IMR-90 (cell line): Measurements from ENCODE around the gene RIMS1. TPM values are rescaled to one million over a fixed set of nuclear protein-coding genes. Genes with fewer than 3 reads are reported as not detected.

Experiments used
- ATAC-seq: fragments of 200-7000 bp; cut with Tn5 transposase; 2 replicates; pipeline ENCODE4 v1.9.1; 2020; ENCODE audit warnings: low read depth, mild to moderate bottlenecking, moderate library complexity
- BruUV-seq: library from RNA; stranded (reverse); fragments of 400-500 nt; replicated peaks from 2 replicates; lab custom pipeline; 2021; lab: Mats Ljungman, UMichigan
- CTCF ChIA-PET: fragments of 300-600 bp; formaldehyde crosslinking; extraction: SDS; loops from one replicate; lab custom pipeline; 2021; ENCODE audit warnings: antibody characterized with exemption; lab: Yijun Ruan, JAX
- POLR2A ChIA-PET: fragments of 300-600 bp; sonication (Branson Sonifier 250); formaldehyde crosslinking; loops from one replicate; lab custom pipeline; 2022; ENCODE audit warnings: antibody characterized with exemption; ENCODE audit not compliant: unreplicated experiment; lab: Charles Lee
- DNase-seq: peaks from one replicate; pipeline ENCODE4 v3.0.0; 2013
- H2AFZ ChIP-seq: replicated peaks from 2 replicates; pipeline ENCODE3; 2013; ENCODE audit warnings: low read length, mild to moderate bottlenecking; ENCODE audit not compliant: poor library complexity
- H2AK5ac ChIP-seq: 2 replicates; pipeline ENCODE4 v1.6.1; 2013; ENCODE audit warnings: low read depth, low read length, inconsistent platforms
- H2AK9ac ChIP-seq: replicated peaks from 2 replicates; pipeline ENCODE3; 2013; ENCODE audit warnings: mild to moderate bottlenecking, low read depth, low read length, moderate library complexity; ENCODE audit not compliant: poor library complexity
- H2BK120ac ChIP-seq: 2 replicates; pipeline ENCODE4 v1.6.1; 2013; ENCODE audit warnings: low read depth, low read length, inconsistent platforms
- H2BK15ac ChIP-seq: 3 replicates; pipeline ENCODE4 v1.6.1; 2013; ENCODE audit warnings: low read depth, low read length, inconsistent platforms
- H2BK20ac ChIP-seq: 2 replicates; pipeline ENCODE4 v1.6.1; 2013; ENCODE audit warnings: low read depth, mild to moderate bottlenecking, inconsistent platforms, low read length, moderate library complexity
- H2BK5ac ChIP-seq: 2 replicates; pipeline ENCODE4 v1.6.1; 2013; ENCODE audit warnings: mild to moderate bottlenecking, low read depth, low read length, inconsistent platforms; ENCODE audit not compliant: poor library complexity, severe bottlenecking
- H3K14ac ChIP-seq: replicated peaks from 2 replicates; pipeline ENCODE4 v1.6.1; 2013; ENCODE audit warnings: low read depth, low read length, inconsistent platforms
- H3K18ac ChIP-seq: 2 replicates; pipeline ENCODE4 v1.6.1; 2013; ENCODE audit warnings: low read depth, low read length, control low read depth
- H3K23ac ChIP-seq: 2 replicates; pipeline ENCODE4 v1.6.1; 2013; ENCODE audit warnings: low read depth, low read length, inconsistent platforms
- H3K27ac ChIP-seq: 2 replicates; pipeline ENCODE4 v1.5.1; 2013; ENCODE audit warnings: mild to moderate bottlenecking, control low read depth, low read length; ENCODE audit not compliant: insufficient read depth
- H3K27me3 ChIP-seq: 2 replicates; pipeline ENCODE4 v1.6.1; 2013; ENCODE audit warnings: low read length; ENCODE audit not compliant: control insufficient read depth, insufficient read depth
- H3K36me3 ChIP-seq: 2 replicates; pipeline ENCODE4 v1.6.1; 2013; ENCODE audit warnings: low read length, mixed read lengths; ENCODE audit not compliant: control insufficient read depth, insufficient read depth
- H3K4ac ChIP-seq: 2 replicates; pipeline ENCODE4 v1.6.1; 2013; ENCODE audit warnings: low read depth, low read length, inconsistent platforms
- H3K4me1 ChIP-seq: 2 replicates; pipeline ENCODE4 v1.6.1; 2013; ENCODE audit warnings: low read length, mixed read lengths; ENCODE audit not compliant: control insufficient read depth, insufficient read depth
- H3K4me2 ChIP-seq: 2 replicates; pipeline ENCODE4 v1.6.1; 2013; ENCODE audit warnings: low read depth, mild to moderate bottlenecking, control low read depth, low read length, moderate library complexity
- H3K4me3 ChIP-seq: 2 replicates; pipeline ENCODE4 v1.5.1; 2013; ENCODE audit warnings: low read depth, mild to moderate bottlenecking, control low read depth, low read length, moderate library complexity; ENCODE audit not compliant: insufficient read depth
- H3K56ac ChIP-seq: 2 replicates; pipeline ENCODE4 v1.6.1; 2013; ENCODE audit warnings: low read length, inconsistent platforms; ENCODE audit not compliant: insufficient read depth; ENCODE audit errors: extremely low read depth
- H3K79me1 ChIP-seq, 2 experiments: 2 replicates each; pipeline ENCODE4 v1.6.1; 2013; ENCODE audit warnings: low read length in 2 of 2, inconsistent platforms in 1 of 2, low read depth in 1 of 2
- H3K9ac ChIP-seq: 2 replicates; pipeline ENCODE4 v1.6.1; 2013; ENCODE audit warnings: low read depth, low read length, control low read depth
- H3K9me1 ChIP-seq: 2 replicates; pipeline ENCODE4 v1.6.1; 2013; ENCODE audit warnings: low read length, inconsistent platforms; ENCODE audit not compliant: insufficient read depth
- H3K9me3 ChIP-seq: 2 replicates; pipeline ENCODE4 v1.6.1; 2013; ENCODE audit warnings: low read length; ENCODE audit not compliant: control insufficient read depth, insufficient read depth
- H4K20me1 ChIP-seq: 2 replicates; pipeline ENCODE4 v1.6.1; 2013; ENCODE audit warnings: low read length, inconsistent platforms; ENCODE audit not compliant: insufficient read depth
- H4K5ac ChIP-seq: 2 replicates; pipeline ENCODE4 v1.6.1; 2013; ENCODE audit warnings: mild to moderate bottlenecking, low read depth, low read length, control low read depth
- H4K8ac ChIP-seq, 2 experiments: 2 replicates each; pipeline ENCODE4 v1.6.1; 2013; ENCODE audit warnings: low read depth in 2 of 2, low read length in 2 of 2, control low read depth in 1 of 2, inconsistent platforms in 1 of 2
- H4K91ac ChIP-seq: 2 replicates; pipeline ENCODE4 v1.6.1; 2013; ENCODE audit warnings: low read depth, low read length, inconsistent platforms; ENCODE audit not compliant: insufficient read depth
- BHLHE40 ChIP-seq: fragments of 150-350 bp; IDR thresholded peaks from 2 replicates; pipeline ENCODE4 v1.6.1; 2016; ENCODE audit warnings: mild to moderate bottlenecking, low read depth, low read length
- CEBPB ChIP-seq: IDR thresholded peaks from 2 replicates; pipeline ENCODE4 v1.6.1; 2012; ENCODE audit warnings: low read depth, low read length, improper control_type of control experiment
- CHD1 ChIP-seq: IDR thresholded peaks from 2 replicates; pipeline ENCODE4 v1.6.1; 2012; ENCODE audit warnings: low read depth, low read length, improper control_type of control experiment
- FOS ChIP-seq: fragments of 150-350 bp; IDR thresholded peaks from 2 replicates; pipeline ENCODE4 v1.6.1; 2016; ENCODE audit warnings: low read depth, low read length
- MAFK ChIP-seq: IDR thresholded peaks from 2 replicates; pipeline ENCODE4 v1.6.1; 2012; ENCODE audit warnings: low read depth, low read length, improper control_type of control experiment
- MAZ ChIP-seq: IDR thresholded peaks from 2 replicates; pipeline ENCODE4 v1.6.1; 2012; ENCODE audit warnings: low read depth, mild to moderate bottlenecking, low read length, improper control_type of control experiment, moderate library complexity, borderline replicate concordance
- MXI1 ChIP-seq: IDR thresholded peaks from 2 replicates; pipeline ENCODE4 v1.6.1; 2012; ENCODE audit warnings: low read depth, mild to moderate bottlenecking, low read length, moderate library complexity, borderline replicate concordance
- NFE2L2 ChIP-seq: fragments of 150-350 bp; IDR thresholded peaks from 2 replicates; pipeline ENCODE4 v1.6.1; 2016; ENCODE audit warnings: low read depth, mild to moderate bottlenecking, low read length
- POLR2A ChIP-seq: IDR thresholded peaks from 2 replicates; pipeline ENCODE4 v1.6.1; 2012; ENCODE audit warnings: mild to moderate bottlenecking, low read depth, low read length
- RAD21 ChIP-seq: IDR thresholded peaks from 2 replicates; pipeline ENCODE4 v1.6.1; 2012; ENCODE audit warnings: low read length, improper control_type of control experiment
- RCOR1 ChIP-seq: IDR thresholded peaks from 2 replicates; pipeline ENCODE4 v1.6.1; 2012; ENCODE audit warnings: mild to moderate bottlenecking, low read length, improper control_type of control experiment; ENCODE audit not compliant: insufficient replicate concordance
- RFX5 ChIP-seq: IDR thresholded peaks from 2 replicates; pipeline ENCODE4 v1.8.0; 2012; ENCODE audit warnings: low read depth, mild to moderate bottlenecking, low read length, moderate library complexity
- SMC3 ChIP-seq: fragments of 150-350 bp; IDR thresholded peaks from 2 replicates; pipeline ENCODE4 v1.6.1; 2016; ENCODE audit warnings: low read depth, mild to moderate bottlenecking, antibody characterized with exemption, low read length, moderate library complexity
- WGBS, 2 experiments: methylation state at CpG; one replicate each; pipeline versions ENCODE4 v1.1.5 to v1.1.7; 2013; ENCODE audit warnings: missing lambda C conversion rate in 2 of 2; ENCODE audit not compliant: insufficient read length in 1 of 2; ENCODE audit errors: extremely low coverage in 2 of 2; 5-methylcytosine and 5-hydroxymethylcytosine counted together
- dilution Hi-C: fragments of 300-500 bp; cut with HindIII; formaldehyde crosslinking; loops from one replicate; pipeline ENCODE4 v1.14.3; 2018; ENCODE audit warnings: low sequenced_read_pairs; ENCODE audit not compliant: unreplicated experiment
- in situ Hi-C: fragments of 300-500 bp; cut with MboI; formaldehyde crosslinking; loops from 3 replicates; pipeline ENCODE4 v1.14.3; 2019; ENCODE audit warnings: low sequenced_read_pairs, inconsistent platforms, mixed read lengths
- intact Hi-C: fragments of 100-400 bp; cut with micrococcal nuclease; formaldehyde crosslinking; loops from 2 replicates; pipeline ENCODE4 v1.10.0; 2022
- polyA plus RNA-seq, 3 experiments: library from polyadenylated mRNA; depleted of rRNA; stranded (reverse); fragments of >200 nt; gene quantifications; 2 replicates each; pipeline ENCODE4 v1.2.3, GENCODE V29; 2012; ENCODE audit warnings: low replicate concordance in 1 of 3
- total RNA-seq: library from RNA; depleted of rRNA; stranded (reverse); fragments of >200 nt; gene quantifications from 2 replicates; pipeline ENCODE4 v1.2.3, GENCODE V29; 2012
- TF ChIP-seq, protein P1 (sequence below): fragments of 150-350 bp; IDR thresholded peaks from 2 replicates; pipeline ENCODE4 v1.6.1; 2017; ENCODE audit warnings: mild to moderate bottlenecking, antibody characterized with exemption, low read length, low read depth
- TF ChIP-seq, protein P2 (sequence below): fragments of 150-350 bp; IDR thresholded peaks from 2 replicates; pipeline ENCODE4 v1.6.1; 2016; ENCODE audit warnings: low read depth, mild to moderate bottlenecking, low read length, moderate library complexity, borderline replicate concordance
- TF ChIP-seq, protein P3 (sequence below): conservative IDR thresholded peaks from 2 replicates; pipeline ENCODE4 v1.5.1; 2012; ENCODE audit warnings: mild to moderate bottlenecking, low read depth, low read length, improper control_type of control experiment

Gene RIMS1
- total and polyA plus RNA-seq, 2 of the 4 experiments (the other 2 are of a cell fraction): 0.44 to 3.8 TPM

DNA sequence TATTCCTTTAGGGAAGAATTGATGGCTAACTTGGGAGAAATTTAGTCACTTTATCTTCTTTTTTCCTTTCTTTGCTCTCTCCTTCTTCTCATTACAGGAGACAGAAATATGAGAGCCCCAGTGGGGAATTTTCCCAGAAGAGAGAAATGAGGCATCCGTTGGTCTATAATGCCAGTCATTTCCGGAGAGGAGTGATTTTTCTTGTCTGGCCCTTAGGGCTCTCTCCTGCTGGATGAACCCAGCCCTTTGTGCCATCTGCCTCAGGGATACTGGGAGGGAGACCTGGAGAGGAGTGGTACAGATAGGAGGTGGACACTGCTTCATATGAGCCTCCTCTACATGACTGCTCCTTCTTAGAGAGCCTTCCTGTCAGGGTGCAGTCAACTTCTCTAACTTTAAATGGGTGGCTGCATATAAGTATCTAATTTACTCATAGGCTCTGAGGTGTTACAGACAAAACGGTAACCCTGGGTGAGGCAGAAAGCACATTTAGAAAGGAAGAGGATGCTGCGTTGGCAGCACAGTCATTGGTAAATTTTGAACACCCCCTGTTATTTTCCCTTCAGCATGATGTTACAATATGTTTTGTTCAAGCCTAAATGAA, 21.9 kb downstream of the RIMS1 start:
- TF ChIP-seq FOS (no peak), RFX5 (no peak), MAFK (no peak), RCOR1 (no peak), POLR2A (no peak), CHD1 (no peak), RAD21 (no peak), BHLHE40 (no peak), MXI1 (no peak), NFE2L2 (no peak), SMC3 (no peak), CEBPB (no peak), MAZ (no peak)
- TF ChIP-seq, protein P1, sequence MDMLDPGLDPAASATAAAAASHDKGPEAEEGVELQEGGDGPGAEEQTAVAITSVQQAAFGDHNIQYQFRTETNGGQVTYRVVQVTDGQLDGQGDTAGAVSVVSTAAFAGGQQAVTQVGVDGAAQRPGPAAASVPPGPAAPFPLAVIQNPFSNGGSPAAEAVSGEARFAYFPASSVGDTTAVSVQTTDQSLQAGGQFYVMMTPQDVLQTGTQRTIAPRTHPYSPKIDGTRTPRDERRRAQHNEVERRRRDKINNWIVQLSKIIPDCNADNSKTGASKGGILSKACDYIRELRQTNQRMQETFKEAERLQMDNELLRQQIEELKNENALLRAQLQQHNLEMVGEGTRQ: no peak
- TF ChIP-seq, protein P2, sequence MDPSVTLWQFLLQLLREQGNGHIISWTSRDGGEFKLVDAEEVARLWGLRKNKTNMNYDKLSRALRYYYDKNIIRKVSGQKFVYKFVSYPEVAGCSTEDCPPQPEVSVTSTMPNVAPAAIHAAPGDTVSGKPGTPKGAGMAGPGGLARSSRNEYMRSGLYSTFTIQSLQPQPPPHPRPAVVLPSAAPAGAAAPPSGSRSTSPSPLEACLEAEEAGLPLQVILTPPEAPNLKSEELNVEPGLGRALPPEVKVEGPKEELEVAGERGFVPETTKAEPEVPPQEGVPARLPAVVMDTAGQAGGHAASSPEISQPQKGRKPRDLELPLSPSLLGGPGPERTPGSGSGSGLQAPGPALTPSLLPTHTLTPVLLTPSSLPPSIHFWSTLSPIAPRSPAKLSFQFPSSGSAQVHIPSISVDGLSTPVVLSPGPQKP: no peak
- TF ChIP-seq, protein P3, sequence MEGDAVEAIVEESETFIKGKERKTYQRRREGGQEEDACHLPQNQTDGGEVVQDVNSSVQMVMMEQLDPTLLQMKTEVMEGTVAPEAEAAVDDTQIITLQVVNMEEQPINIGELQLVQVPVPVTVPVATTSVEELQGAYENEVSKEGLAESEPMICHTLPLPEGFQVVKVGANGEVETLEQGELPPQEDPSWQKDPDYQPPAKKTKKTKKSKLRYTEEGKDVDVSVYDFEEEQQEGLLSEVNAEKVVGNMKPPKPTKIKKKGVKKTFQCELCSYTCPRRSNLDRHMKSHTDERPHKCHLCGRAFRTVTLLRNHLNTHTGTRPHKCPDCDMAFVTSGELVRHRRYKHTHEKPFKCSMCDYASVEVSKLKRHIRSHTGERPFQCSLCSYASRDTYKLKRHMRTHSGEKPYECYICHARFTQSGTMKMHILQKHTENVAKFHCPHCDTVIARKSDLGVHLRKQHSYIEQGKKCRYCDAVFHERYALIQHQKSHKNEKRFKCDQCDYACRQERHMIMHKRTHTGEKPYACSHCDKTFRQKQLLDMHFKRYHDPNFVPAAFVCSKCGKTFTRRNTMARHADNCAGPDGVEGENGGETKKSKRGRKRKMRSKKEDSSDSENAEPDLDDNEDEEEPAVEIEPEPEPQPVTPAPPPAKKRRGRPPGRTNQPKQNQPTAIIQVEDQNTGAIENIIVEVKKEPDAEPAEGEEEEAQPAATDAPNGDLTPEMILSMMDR: no peak

More for the DNA sequence above, 21.9 kb downstream of the RIMS1 start:
- no CpG with 5 or more reads among the region's 4 CpGs for WGBS, 2 experiments
- no peak overlapping the region for H3K18ac ChIP-seq
- H3K79me1 ChIP-seq: no peaks in the 10 kb centered on the region
- ATAC-seq (no peak), DNase-seq (no peak)
- H3K23ac ChIP-seq: no peak overlapping the region
- no peak overlapping the region for H2AK5ac ChIP-seq
- H2AK9ac ChIP-seq: no peak overlapping the region
- in situ Hi-C loops: no loop called here
- H3K4me2 ChIP-seq: no peak overlapping the region
- H3K4me3 ChIP-seq: no peak overlapping the region
- ChIA-PET POLR2A (no interaction called here), CTCF (no interaction called here)
- dilution Hi-C loops: no loop called here
- H4K8ac ChIP-seq: no peak overlapping the region
- no peak overlapping the region for H2BK5ac ChIP-seq
- no peaks in the 10 kb centered on the region for H3K9me3 ChIP-seq
- H4K5ac ChIP-seq: no peak overlapping the region
- no peak overlapping the region for H2BK120ac ChIP-seq
- no peak overlapping the region for H3K27ac ChIP-seq
- BruUV-seq: no TSS peak
- no peak overlapping the region for H2AFZ ChIP-seq
- H3K9me1 ChIP-seq: peaks cover 2% of the 10 kb centered on the region; the same call in 1 of the 2 replicates
- H3K9ac ChIP-seq: no peak overlapping the region
- H4K91ac ChIP-seq: no peak overlapping the region
- no peak overlapping the region for H3K14ac ChIP-seq
- H3K27me3 ChIP-seq: no peaks in the 10 kb centered on the region
- H2BK15ac ChIP-seq: no peak overlapping the region
- H3K36me3 ChIP-seq: no peaks in the 10 kb centered on the region
- no peak overlapping the region for H3K4ac ChIP-seq
- H3K56ac ChIP-seq: no peak overlapping the region
- no peaks in the 10 kb centered on the region for H3K4me1 ChIP-seq
- H4K20me1 ChIP-seq: no peaks in the 10 kb centered on the region
- intact Hi-C loops: no loop called here
- no peak overlapping the region for H2BK20ac ChIP-seq
